A549 (cell line): ENCODE measurements around the gene SNAP25. TPM values are rescaled to one million over a fixed set of nuclear protein-coding genes. Genes with fewer than 3 reads are reported as not detected.

Source experiments
- ATAC-seq, 2 experiments: fragments of 200-7000 bp in 1 of 2; fragments of >200 bp in 1 of 2; cut with Nextera tagmentation in 1 of 2; cut with Tn5 transposase in 1 of 2; 3 replicates each; pipeline versions ENCODE4 v1.8.0 to v1.9.1; 2018 to 2020; ENCODE audit warnings: mild to moderate bottlenecking in 1 of 2, moderate library complexity in 1 of 2
- CTCF ChIA-PET: fragments of 300-600 bp; sonication (Branson Sonifier 250); formaldehyde crosslinking; extraction: SDS; loops from one replicate; lab custom pipeline; 2021; ENCODE audit warnings: antibody characterized with exemption, inconsistent platforms; lab: Yijun Ruan, JAX
- POLR2A ChIA-PET: fragments of 350-600 bp; formaldehyde crosslinking; extraction: SDS; loops from one replicate; lab custom pipeline; 2021; ENCODE audit warnings: antibody characterized with exemption, inconsistent platforms; lab: Yijun Ruan, JAX
- DNase-seq, 2 experiments: peaks; one replicate each; pipeline versions ENCODE4 v3.0.0 to v3.0.0-alpha.2; 2011 to 2016; ENCODE audit warnings: low read depth in 1 of 2, low spot score in 1 of 2
- FAIRE-seq: peaks from 2 replicates; lab custom pipeline; 2011; peaks lifted over from hg19 to GRCh38; lab: Jason Lieb, UNC
- H3K27ac ChIP-seq, 2 experiments: fragments of >200 bp; sonication (Bioruptor Twin); formaldehyde crosslinking; 3 replicates each; pipeline ENCODE4 v1.5.1; 2016 to 2017
- H3K4me1 ChIP-seq: fragments of >200 bp; sonication (Bioruptor Twin); formaldehyde crosslinking; 3 replicates; pipeline ENCODE4 v1.6.1; 2016
- H3K4me2 ChIP-seq: fragments of >200 bp; sonication (Bioruptor Twin); formaldehyde crosslinking; 3 replicates; pipeline ENCODE4 v1.6.1; 2016
- H3K4me3 ChIP-seq: fragments of >200 bp; sonication (Bioruptor Twin); formaldehyde crosslinking; 3 replicates; pipeline ENCODE4 v1.5.1; 2016
- H3K9me3 ChIP-seq: fragments of >200 bp; sonication (Bioruptor Twin); formaldehyde crosslinking; 3 replicates; pipeline ENCODE4 v1.6.1; 2016
- ATOH8 ChIP-seq: fragments of 250-450 bp; sonication (Bioruptor Pico); IDR thresholded peaks from 2 replicates; pipeline ENCODE4 v1.5.0; 2020; ENCODE audit warnings: low read depth, mild to moderate bottlenecking, moderate library complexity
- BCL3 ChIP-seq: fragments of >200 bp; sonication (Bioruptor Twin); formaldehyde crosslinking; IDR thresholded peaks from 3 replicates; pipeline ENCODE4 v1.6.1; 2016
- CHD4 ChIP-seq: fragments of 200-600 bp; sonication (generic); IDR thresholded peaks from 2 replicates; pipeline ENCODE4 v1.6.1; 2016; ENCODE audit warnings: antibody characterized with exemption, mild to moderate bottlenecking, borderline replicate concordance
- EHF ChIP-seq: fragments of 250-450 bp; sonication (Bioruptor Pico); IDR thresholded peaks from 2 replicates; pipeline ENCODE4 v1.5.0; 2020; ENCODE audit warnings: mild to moderate bottlenecking
- EHMT2 ChIP-seq: fragments of 200-600 bp; sonication (generic); IDR thresholded peaks from 2 replicates; pipeline ENCODE4 v1.6.1; 2016; ENCODE audit warnings: antibody characterized with exemption, low read depth, mild to moderate bottlenecking, moderate library complexity
- EP300 ChIP-seq, 2 experiments: fragments of >200 bp; sonication (Bioruptor Twin); formaldehyde crosslinking; IDR thresholded peaks; 2 replicates in 1 of 2; 3 replicates in 1 of 2; pipeline ENCODE4 v1.6.1; 2016 to 2017
- HMGXB4 ChIP-seq: fragments of 250-450 bp; sonication (Bioruptor Pico); IDR thresholded peaks from 2 replicates; pipeline ENCODE4 v1.5.0; 2021; ENCODE audit warnings: mild to moderate bottlenecking, moderate library complexity, borderline replicate concordance
- HOXA7 ChIP-seq: fragments of 250-450 bp; sonication (Bioruptor Pico); IDR thresholded peaks from 2 replicates; pipeline ENCODE4 v1.5.0; 2020; ENCODE audit warnings: mild to moderate bottlenecking, moderate library complexity
- JUN ChIP-seq, 2 experiments: fragments of >200 bp; sonication (Bioruptor Twin); formaldehyde crosslinking; IDR thresholded peaks; 2 replicates in 1 of 2; 3 replicates in 1 of 2; pipeline ENCODE4 v1.6.1; 2016 to 2017
- JUNB ChIP-seq: fragments of >200 bp; sonication (Bioruptor Twin); formaldehyde crosslinking; IDR thresholded peaks from 2 replicates; pipeline ENCODE4 v1.6.1; 2016
- MAFK ChIP-seq: fragments of 450-650 bp; IDR thresholded peaks from 2 replicates; pipeline ENCODE4 v1.6.1; 2014; ENCODE audit not compliant: partially characterized antibody
- MAX ChIP-seq: IDR thresholded peaks from 2 replicates; pipeline ENCODE4 v1.6.1; 2012
- NFE2L2 ChIP-seq: fragments of 150-350 bp; conservative IDR thresholded peaks from 2 replicates; pipeline ENCODE4 v1.6.1; 2014; ENCODE audit warnings: low read length
- NPAS2 ChIP-seq: fragments of 250-450 bp; sonication (Bioruptor Pico); IDR thresholded peaks from 2 replicates; pipeline ENCODE4 v1.8.0; 2022; ENCODE audit warnings: mild to moderate bottlenecking, moderate library complexity, borderline replicate concordance
- NR3C1 ChIP-seq: fragments of >200 bp; sonication (Bioruptor Twin); formaldehyde crosslinking; IDR thresholded peaks from 3 replicates; pipeline ENCODE4 v1.6.1; 2017
- PBX3 ChIP-seq: IDR thresholded peaks from 2 replicates; pipeline ENCODE4 v1.6.1; 2012
- PHF8 ChIP-seq: fragments of 200-600 bp; sonication (generic); IDR thresholded peaks from 2 replicates; pipeline ENCODE4 v1.6.1; 2016; ENCODE audit warnings: low read depth, mild to moderate bottlenecking, antibody characterized with exemption, moderate library complexity, borderline replicate concordance
- POLR2AphosphoS2 ChIP-seq: conservative IDR thresholded peaks from 2 replicates; pipeline ENCODE4 v1.6.1; 2012; ENCODE audit warnings: low read length, improper control_type of control experiment, inconsistent platforms
- SMC3 ChIP-seq: fragments of >200 bp; sonication (Bioruptor Twin); formaldehyde crosslinking; IDR thresholded peaks from 3 replicates; pipeline ENCODE4 v1.6.1; 2018; ENCODE audit warnings: inconsistent platforms
- SREBF2 ChIP-seq: fragments of 450-650 bp; IDR thresholded peaks from 2 replicates; pipeline ENCODE4 v1.6.1; 2014; ENCODE audit warnings: mild to moderate bottlenecking, moderate library complexity
- TFCP2L1 ChIP-seq: fragments of 250-450 bp; sonication (Bioruptor Pico); IDR thresholded peaks from 2 replicates; pipeline ENCODE4 v1.5.0; 2021; ENCODE audit warnings: mild to moderate bottlenecking
- ZC3H11A ChIP-seq: fragments of 450-650 bp; IDR thresholded peaks from 2 replicates; pipeline ENCODE4 v1.6.1; 2014; ENCODE audit warnings: antibody characterized with exemption, mild to moderate bottlenecking
- ZFP36 ChIP-seq: fragments of 450-650 bp; IDR thresholded peaks from 2 replicates; pipeline ENCODE4 v1.6.1; 2014; ENCODE audit warnings: borderline replicate concordance; ENCODE audit not compliant: partially characterized antibody
- ZNF302 ChIP-seq: fragments of 250-450 bp; sonication (Bioruptor Pico); IDR thresholded peaks from 2 replicates; pipeline ENCODE4 v1.9.0; 2021; ENCODE audit warnings: inconsistent platforms, mild to moderate bottlenecking, moderate library complexity
- WGBS: methylation state at CpG from one replicate; pipeline ENCODE4 v1.1.6; 2017; ENCODE audit errors: missing lambda C conversion rate; 5-methylcytosine and 5-hydroxymethylcytosine counted together
- polyA plus RNA-seq, 4 experiments: library from polyadenylated mRNA; depleted of rRNA in 3 of 4; stranded (reverse); fragments of >200 nt; fragmentation: RNase III in 1 of 4; extraction: RNeasy Plus Mini Kit Qiagen cat#74134 plus additional on column Dnase treatment in 1 of 4; gene quantifications; 2 replicates in 3 of 4; 3 replicates in 1 of 4; pipeline ENCODE4 v1.2.3, GENCODE V29; 2011 to 2017

Gene SNAP25
- polyA plus RNA-seq, 2 of the 4 experiments (the other 2 are of a cell fraction) = 39.6 to 53.6 TPM

- TF ChIP-seq EHF (CRISPR knock-in tag) (no peak), EP300 (IDR thresholded peaks at IDR 0.05) (peak; percentile 50 to 64; a peak in 2 of 5 replicates)
These were observed 88.1 kb downstream of the SNAP25 start (continued) for GRCh38 chr20:10306440-10307358.

GRCh38 chr20:10307359-10307735, 88.7 kb downstream of the SNAP25 start:
- Histone ChIP-seq H3K4me1 (peaks cover 86% of the 10 kb centered on the region), H3K4me2 (peak overlapping the region; percentile 17), H3K27ac (peak overlapping the region; percentile 76 to 83), H3K9me3 (no peaks in the 10 kb centered on the region), H3K4me3 (no peak overlapping the region)
- FAIRE-seq (peak; percentile 7), DNase-seq (no peak), ATAC-seq (no peak)
- WGBS = 30% methylated on average over 3 of the region's 3 CpGs
- POLR2A ChIA-PET = interaction anchor here (1.1 to 1.4 kb wide), 4 partner anchors 45 to 128 kb away, joined by 3 to 10 read pairs (median 4); partner anchors contain the start of genes SLX4IP and SNAP25
- CTCF ChIA-PET = interaction anchor here (0.8 to 2.0 kb wide), 10 partner anchors 9 to 329 kb away, joined by 3 to 8 read pairs (median 4); partner anchors contain the start of gene MKKS
- TF ChIP-seq HOXA7 (no peak), MAFK (no peak), JUN (IDR thresholded peaks at IDR 0.05) (no peak; a peak in 1 of 5 replicates), POLR2AphosphoS2 (no peak), NR3C1 (no peak), ZFP36 (no peak)

GRCh38 chr20:10308652-10309051, 90.0 kb downstream of the SNAP25 start:
- TF ChIP-seq POLR2AphosphoS2 (no peak), NPAS2 (CRISPR knock-in tag) (no peak), ZNF302 (CRISPR knock-in tag) (no peak), PBX3 (no peak), MAFK (no peak), TFCP2L1 (CRISPR knock-in tag) (no peak), MAX (no peak), PHF8 (no peak), HMGXB4 (no peak), SREBF2 (no peak), CHD4 (no peak), EHMT2 (no peak), ATOH8 (CRISPR knock-in tag) (no peak), BCL3 (no peak), JUNB (no peak), EHF (CRISPR knock-in tag) (no peak), ZC3H11A (no peak), NFE2L2 (no peak), SMC3 (no peak)
- H3K9me3 ChIP-seq = no peaks in the 10 kb centered on the region
- no peak overlapping the region for H3K4me3 ChIP-seq
- no peak for ATAC-seq
- peaks cover 84% of the 10 kb centered on the region for H3K4me1 ChIP-seq
- no peak for FAIRE-seq
- POLR2A ChIA-PET = no interaction called here
- DNase-seq = no peak
- peak overlapping the region; percentile 54; the same call in 2 of the 3 replicates for H3K4me2 ChIP-seq
- H3K27ac ChIP-seq = peak overlapping the region; percentile 76 to 83
- CTCF ChIA-PET = interaction anchor here (1.3 to 2.1 kb wide), 5 partner anchors 8 to 330 kb away, joined by 3 to 10 read pairs (median 7); partner anchors contain the start of gene SLX4IP
- WGBS = 62% methylated on average over 2 of the region's 2 CpGs
